ENCODE data around the gene SDHA.

SDHA gene

GRCh38 chr5:179401-179800 lies 38.7 kb upstream of the SDHA start:
- no peak overlapping the region for H3K4me3 ChIP-seq (ENCODE audit: control insufficient read depth, low read depth, low read length)
- no peak for DNase-seq (ENCODE audit: low read depth)
- TF ChIP-seq, protein P1, sequence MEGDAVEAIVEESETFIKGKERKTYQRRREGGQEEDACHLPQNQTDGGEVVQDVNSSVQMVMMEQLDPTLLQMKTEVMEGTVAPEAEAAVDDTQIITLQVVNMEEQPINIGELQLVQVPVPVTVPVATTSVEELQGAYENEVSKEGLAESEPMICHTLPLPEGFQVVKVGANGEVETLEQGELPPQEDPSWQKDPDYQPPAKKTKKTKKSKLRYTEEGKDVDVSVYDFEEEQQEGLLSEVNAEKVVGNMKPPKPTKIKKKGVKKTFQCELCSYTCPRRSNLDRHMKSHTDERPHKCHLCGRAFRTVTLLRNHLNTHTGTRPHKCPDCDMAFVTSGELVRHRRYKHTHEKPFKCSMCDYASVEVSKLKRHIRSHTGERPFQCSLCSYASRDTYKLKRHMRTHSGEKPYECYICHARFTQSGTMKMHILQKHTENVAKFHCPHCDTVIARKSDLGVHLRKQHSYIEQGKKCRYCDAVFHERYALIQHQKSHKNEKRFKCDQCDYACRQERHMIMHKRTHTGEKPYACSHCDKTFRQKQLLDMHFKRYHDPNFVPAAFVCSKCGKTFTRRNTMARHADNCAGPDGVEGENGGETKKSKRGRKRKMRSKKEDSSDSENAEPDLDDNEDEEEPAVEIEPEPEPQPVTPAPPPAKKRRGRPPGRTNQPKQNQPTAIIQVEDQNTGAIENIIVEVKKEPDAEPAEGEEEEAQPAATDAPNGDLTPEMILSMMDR (IDR thresholded peaks at IDR 0.05; ENCODE audit: control insufficient read depth, insufficient read depth, low read depth, low read length, missing control alignments) = no peak

DNA sequence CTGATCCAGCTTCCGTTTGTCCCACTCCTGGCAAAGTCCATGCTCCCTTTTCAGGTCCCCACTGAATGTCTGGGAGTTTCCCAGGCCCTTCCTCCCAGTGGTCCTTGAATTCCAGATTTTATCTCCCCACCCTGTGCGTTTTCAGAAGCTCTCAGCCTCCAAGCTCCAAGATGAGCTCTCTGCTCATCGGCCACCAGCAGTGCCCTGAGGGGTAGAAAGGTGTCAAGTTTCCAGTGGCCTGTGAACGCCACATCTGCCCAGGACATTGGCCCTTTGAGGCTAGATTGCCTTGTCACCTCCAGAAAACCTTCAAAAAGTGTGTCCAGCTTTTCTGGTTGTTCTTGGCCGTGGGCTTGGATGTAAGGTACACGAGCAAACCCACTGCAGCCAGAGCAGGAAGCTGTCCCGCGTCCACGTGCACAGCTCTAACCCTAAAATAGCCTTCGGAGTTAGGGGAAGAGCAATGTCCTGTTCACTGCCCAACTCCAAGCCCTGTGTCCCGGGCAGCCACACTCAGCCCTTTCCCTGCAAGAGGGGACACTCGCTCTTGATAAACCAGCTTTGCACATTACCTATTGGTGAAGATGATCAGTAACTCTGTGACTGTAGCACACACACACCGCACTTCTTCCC lies 37.7 kb upstream of the SDHA start:
- no peak for DNase-seq (ENCODE audit: low read depth)
- no peak overlapping the region for H3K4me3 ChIP-seq (ENCODE audit: control insufficient read depth, low read depth, low read length)
- TF ChIP-seq, protein P1 (IDR thresholded peaks at IDR 0.05; ENCODE audit: control insufficient read depth, insufficient read depth, low read depth, low read length, missing control alignments) = no peak

DNA sequence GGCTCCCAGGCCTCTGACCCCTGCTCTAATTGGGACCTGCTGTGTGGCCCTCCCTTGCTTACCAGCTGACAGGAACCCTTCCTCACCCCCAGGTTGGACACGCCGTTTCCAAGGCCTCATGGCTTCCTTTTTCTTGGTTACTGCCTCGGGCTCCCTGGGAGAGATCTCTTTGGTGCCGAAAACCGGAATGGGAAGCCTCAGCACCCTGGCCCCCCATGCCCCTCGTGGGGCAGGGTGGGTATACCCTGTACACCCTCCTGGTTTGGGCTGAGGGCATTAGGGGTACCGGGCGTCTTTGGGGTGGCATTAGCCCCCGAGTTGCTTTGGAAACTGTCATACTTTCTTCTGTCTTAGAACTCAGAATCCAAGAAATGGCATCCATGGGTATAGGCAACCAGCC lies 37.0 kb upstream of the SDHA start:
- DNase-seq (ENCODE audit: low read depth) = no peak
- TF ChIP-seq, protein P1 (IDR thresholded peaks at IDR 0.05; ENCODE audit: control insufficient read depth, insufficient read depth, low read depth, low read length, missing control alignments) = no peak
- no peak overlapping the region for H3K4me3 ChIP-seq (ENCODE audit: control insufficient read depth, low read depth, low read length)

- H3K4me3 ChIP-seq (ENCODE audit: control insufficient read depth, low read depth, low read length) = no peak overlapping the region
- TF ChIP-seq, protein P1 (IDR thresholded peaks at IDR 0.05; ENCODE audit: control insufficient read depth, insufficient read depth, low read depth, low read length, missing control alignments) = no peak
- no peak for DNase-seq (ENCODE audit: low read depth)
These were observed 36.6 kb upstream of the SDHA start for GRCh38 chr5:181566-181965.

DNA sequence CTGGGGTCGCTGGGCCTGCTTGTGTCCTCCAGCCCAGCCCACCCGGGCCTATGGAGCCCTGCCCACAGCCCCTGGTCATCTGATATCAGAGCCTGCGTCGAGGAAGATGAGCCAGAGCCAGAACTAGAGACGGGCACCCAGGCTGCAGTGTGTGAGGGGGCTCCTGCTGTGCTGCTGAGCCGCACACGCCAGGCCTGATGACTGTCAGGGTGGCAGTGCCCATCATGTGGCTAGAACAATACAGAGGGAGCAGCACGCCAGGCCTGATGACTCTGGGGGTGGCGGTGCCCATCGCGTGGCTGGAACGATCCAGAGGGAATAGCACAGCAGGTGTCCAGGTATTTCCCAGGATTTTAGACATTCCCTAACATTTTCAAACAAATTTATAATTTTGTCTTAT lies 36.0 kb upstream of the SDHA start:
- DNase-seq (ENCODE audit: low read depth) = no peak
- TF ChIP-seq, protein P1 (IDR thresholded peaks at IDR 0.05; ENCODE audit: control insufficient read depth, insufficient read depth, low read depth, low read length, missing control alignments) = no peak
- H3K4me3 ChIP-seq (ENCODE audit: control insufficient read depth, low read depth, low read length) = no peak overlapping the region

DNA sequence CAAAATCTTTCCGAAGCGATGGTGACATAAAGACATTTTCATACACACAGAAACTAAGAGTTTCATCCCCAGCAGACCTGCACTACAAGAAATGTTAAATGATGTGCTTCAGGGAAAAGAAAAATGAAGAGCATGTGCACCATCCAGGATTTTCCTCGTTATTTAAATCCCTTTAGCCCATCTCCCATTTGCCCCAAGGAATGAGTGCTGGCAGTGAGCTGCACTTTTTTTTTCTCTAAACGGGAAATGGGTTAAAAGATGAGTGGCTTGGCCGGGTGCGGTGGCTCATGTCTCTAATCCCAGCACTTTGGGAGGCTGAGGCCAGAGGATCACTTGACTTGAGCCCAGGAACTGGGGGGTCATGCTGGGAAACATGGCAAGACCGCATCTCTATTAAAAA lies 33.6 kb upstream of the SDHA start:
- H3K4me3 ChIP-seq (ENCODE audit: control insufficient read depth, low read depth, low read length) = no peak overlapping the region
- TF ChIP-seq, protein P1 (IDR thresholded peaks at IDR 0.05; ENCODE audit: control insufficient read depth, insufficient read depth, low read depth, low read length, missing control alignments) = no peak
- no peak for DNase-seq (ENCODE audit: low read depth)

Measured in AG09309 (cell line).